ENCODE results near the gene BRME1.
A peak's percentile ranks its signal among the peaks of the same experiment; 100 is the strongest.

Gene BRME1

GRCh38 chr19:13865571-13866462 is 40.1 kb downstream of the BRME1 start:
- TF ChIP-seq CTCF (IDR thresholded peaks at IDR 0.05; ENCODE audit: low read depth, low read length, missing control alignments), result no peak
- in situ Hi-C loops (cut with HindIII; ENCODE audit: low sequenced_read_pairs), result no loop called here
- DNase-seq (ENCODE audit: low read depth), result no peak
- H3K4me3 ChIP-seq (ENCODE audit: low read depth, low read length), result peak overlapping the region; percentile 48

DNA sequence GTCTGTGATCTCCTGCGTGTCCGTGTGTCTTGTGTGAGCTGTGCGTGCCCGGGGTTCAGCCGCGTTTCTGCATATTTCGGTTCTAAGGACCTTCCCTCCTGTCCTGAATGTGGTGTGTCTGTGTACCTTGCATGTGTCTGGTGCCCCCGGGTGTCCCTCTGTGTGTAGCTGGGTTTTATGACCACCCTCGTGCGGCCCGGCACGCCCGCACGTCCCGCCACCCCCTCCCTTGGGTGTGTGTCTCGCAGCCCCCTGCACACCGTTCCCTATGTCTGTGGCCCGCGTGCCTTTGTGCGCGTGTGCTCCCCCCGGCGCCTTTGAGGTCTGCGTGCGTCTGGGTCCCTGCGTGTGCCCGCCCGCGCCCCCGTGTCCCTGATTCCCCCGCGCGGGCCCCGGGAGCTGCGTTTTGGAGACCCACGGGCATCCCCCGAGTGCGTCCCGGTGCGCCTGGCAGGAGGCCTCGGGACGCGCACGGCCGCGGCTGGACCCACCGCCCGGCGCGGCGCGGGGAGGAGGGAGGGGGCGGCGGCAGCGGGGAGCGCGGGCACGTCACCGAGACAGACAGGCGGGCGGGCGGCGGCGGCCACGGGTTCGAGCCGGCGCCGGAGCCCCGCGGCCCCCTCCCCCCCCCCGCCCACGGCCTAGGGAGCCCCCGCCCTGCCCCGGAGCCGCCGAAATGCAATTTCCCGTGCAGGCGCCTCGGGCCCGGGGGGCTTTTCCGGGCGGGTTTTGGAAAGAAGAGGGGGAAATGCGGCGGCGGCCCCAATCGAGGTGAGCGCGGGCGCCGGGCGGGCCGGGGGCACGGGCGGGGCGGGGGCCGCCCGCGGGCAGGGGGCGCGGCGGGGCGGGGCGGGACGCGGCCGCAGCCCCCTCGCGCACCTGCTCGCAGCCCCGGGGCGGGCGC is 41.0 kb downstream of the BRME1 start:
- H3K4me3 ChIP-seq (ENCODE audit: low read depth, low read length), result peak overlapping the region; percentile 48
- in situ Hi-C loops (cut with HindIII; ENCODE audit: low sequenced_read_pairs), result no loop called here
- DNase-seq (ENCODE audit: low read depth), result no peak
- TF ChIP-seq CTCF (IDR thresholded peaks at IDR 0.05; ENCODE audit: low read depth, low read length, missing control alignments), result no peak

DNA sequence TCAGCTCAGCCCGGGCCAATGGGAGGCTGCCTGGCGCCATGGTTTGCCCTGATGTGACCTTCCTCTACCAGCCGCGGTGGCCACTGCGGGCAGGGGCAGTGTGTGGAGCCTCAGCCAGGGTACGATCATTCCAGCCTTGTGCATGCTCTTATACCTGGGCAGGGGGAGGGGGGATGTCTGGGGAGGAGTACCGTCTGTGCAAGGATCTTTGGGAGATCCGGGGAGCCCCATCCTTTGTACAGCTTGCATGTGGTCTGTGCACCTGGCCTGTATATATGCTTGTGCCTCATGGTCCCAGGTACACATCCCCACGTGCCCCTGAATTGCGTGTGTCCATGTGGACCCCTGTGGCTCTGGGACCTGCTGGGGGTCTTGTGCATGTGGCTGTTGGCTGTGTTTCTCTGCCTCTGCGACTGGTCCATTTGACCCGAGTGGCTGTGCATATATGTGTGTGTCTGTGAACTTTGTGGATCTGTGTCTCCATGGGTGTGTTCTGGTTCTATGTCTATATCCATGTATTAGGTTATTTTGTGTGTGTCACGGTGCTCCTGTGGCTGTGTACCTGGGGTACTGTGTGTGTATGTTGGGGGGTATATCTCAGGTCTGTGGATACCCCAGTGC is 41.8 kb downstream of the BRME1 start:
- H3K4me3 ChIP-seq (ENCODE audit: low read depth, low read length), result no peak overlapping the region
- in situ Hi-C loops (cut with HindIII; ENCODE audit: low sequenced_read_pairs), result no loop called here
- DNase-seq (ENCODE audit: low read depth), result no peak

GRCh38 chr19:13861714-13862531 is 44.0 kb downstream of the BRME1 start:
- TF ChIP-seq CTCF (IDR thresholded peaks at IDR 0.05; ENCODE audit: low read depth, low read length, missing control alignments), result peak; percentile 89
- no peak for DNase-seq (ENCODE audit: low read depth)
- in situ Hi-C loops (cut with HindIII; ENCODE audit: low sequenced_read_pairs), result no loop called here
- peak overlapping the region; percentile 23 for H3K4me3 ChIP-seq (ENCODE audit: low read depth, low read length)

More for the DNA sequence above, 41.8 kb downstream of the BRME1 start:
- no peak for TF ChIP-seq CTCF (IDR thresholded peaks at IDR 0.05; ENCODE audit: low read depth, low read length, missing control alignments)

GRCh38 chr19:13861392-13861713 is 44.6 kb downstream of the BRME1 start:
- in situ Hi-C loops (cut with HindIII; ENCODE audit: low sequenced_read_pairs), result no loop called here
- H3K4me3 ChIP-seq (ENCODE audit: low read depth, low read length), result no peak overlapping the region
- no peak for TF ChIP-seq CTCF (IDR thresholded peaks at IDR 0.05; ENCODE audit: low read depth, low read length, missing control alignments)
- no peak for DNase-seq (ENCODE audit: low read depth)
